ENCODE measurements around the gene HIGD1B.
A peak's percentile ranks its signal among the peaks of the same experiment; 100 is the strongest.
"Not testable (repeated sequence)": the region's sequence is repeated elsewhere in the genome, so short reads cannot be mapped to it uniquely, and the experiment has no call there.

HIGD1B gene

GRCh38 chr17:44847586-44847985 is at the start of gene HIGD1B:
HIGD1B (plus strand) TSS chr17:44847883; CDS start chr17:44848153, 270 bp downstream.
- DNase-seq, result no peak

DNA sequence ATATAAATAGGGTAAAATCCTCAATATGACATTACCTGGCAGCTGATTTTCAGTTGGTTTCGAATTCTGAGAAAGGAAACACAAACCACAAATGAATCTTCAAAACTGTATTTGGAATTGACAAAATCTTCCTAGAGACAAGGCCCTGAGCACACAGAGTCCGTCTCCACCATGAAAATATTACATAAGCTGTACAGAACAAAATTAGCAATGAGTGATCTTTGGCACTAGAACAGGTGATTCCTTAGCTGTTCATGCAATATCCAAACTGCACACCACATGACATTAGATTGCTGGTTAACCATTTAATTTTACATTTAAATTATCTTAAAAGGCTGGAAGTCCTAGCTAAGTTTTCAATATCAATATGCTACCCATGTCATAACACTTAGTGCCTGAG is 49.3 kb upstream of the HIGD1B start:
- no peak for DNase-seq

GRCh38 chr17:44801880-44802279 is 45.8 kb upstream of the HIGD1B start:
- no peak for DNase-seq

GRCh38 chr17:44804302-44805089 is 43.2 kb upstream of the HIGD1B start:
- DNase-seq, result peak; percentile 57

GRCh38 chr17:44807093-44807816 is 40.4 kb upstream of the HIGD1B start:
- no peak for DNase-seq

DNA sequence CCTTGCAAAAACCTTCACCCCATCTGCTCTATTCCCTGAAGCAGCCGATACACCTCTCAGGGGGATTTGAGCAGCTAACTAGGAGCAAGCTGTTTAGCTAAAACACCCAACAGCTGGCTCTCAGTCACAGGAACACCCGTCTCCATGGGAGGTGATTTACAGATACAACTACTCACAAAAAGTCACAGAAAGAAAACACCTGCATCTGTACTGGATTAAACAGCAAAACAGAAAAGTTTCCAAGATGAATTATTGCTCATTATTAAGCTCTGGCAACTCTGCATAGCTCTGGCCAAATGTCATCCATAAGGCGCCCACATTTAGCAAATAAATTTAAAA is 39.9 kb upstream of the HIGD1B start:
- DNase-seq, result no peak

- no peak for DNase-seq
Measured at GRCh38 chr17:44808156-44808555, 39.5 kb upstream of the HIGD1B start.

DNA sequence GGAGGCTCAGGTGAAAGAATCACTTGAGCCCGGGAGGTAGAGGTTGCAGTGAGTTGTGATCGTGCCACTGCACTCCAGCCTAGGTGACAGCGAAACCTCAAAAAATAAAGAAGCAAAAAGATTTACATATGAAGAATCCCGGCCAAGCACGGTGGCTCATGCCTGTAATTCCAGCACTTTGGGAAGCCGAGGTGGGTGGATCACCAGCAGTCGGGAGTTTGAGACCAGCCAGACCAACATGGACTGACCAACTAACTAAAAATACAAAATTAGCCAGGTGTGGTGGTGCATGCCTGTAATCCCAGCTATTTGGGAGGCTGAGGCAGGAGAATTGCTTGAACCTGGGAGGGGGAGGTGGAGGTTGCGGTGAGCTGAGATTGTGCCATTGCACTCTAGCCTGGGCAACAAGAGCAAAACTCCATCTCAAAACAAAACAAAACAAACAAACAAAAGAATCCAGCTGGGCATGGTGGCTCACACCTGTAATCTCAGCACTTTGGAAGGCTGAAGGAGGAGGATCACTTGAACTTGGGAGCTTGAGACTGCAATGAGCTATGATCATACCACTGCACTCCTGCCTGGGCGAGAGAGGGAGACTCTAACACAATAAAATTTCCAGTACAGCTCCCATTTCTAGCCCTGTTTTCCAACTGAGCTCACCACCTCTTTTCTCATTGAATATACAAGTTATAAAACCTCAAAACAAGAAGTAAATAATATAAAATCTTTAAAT is 38.9 kb upstream of the HIGD1B start:
- DNase-seq, result not testable (repeated sequence)

DNA sequence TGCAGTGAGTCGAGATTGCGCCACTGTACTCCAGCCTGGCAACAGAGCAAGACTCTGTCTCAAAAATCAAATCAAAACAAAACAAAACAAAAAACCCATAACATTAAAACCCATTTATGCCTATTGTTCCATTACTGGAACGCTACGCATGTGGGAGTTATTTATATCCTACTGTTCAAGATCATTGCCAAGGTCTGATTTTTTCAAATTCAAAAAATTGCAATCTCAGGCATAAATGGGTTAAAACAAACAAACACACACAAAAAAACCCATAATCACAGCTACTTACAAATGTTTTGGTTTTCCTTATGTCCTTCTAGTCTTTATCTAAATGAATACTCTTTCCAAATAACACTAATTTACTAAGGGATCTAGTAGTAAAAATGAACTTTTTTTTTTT is 35.4 kb upstream of the HIGD1B start:
- no peak for DNase-seq

- not testable (repeated sequence) for DNase-seq
Measured at GRCh38 chr17:44818508-44818907, 29.2 kb upstream of the HIGD1B start.

- DNase-seq, result no peak
Measured at GRCh38 chr17:44820631-44821212, 27.0 kb upstream of the HIGD1B start.

DNA sequence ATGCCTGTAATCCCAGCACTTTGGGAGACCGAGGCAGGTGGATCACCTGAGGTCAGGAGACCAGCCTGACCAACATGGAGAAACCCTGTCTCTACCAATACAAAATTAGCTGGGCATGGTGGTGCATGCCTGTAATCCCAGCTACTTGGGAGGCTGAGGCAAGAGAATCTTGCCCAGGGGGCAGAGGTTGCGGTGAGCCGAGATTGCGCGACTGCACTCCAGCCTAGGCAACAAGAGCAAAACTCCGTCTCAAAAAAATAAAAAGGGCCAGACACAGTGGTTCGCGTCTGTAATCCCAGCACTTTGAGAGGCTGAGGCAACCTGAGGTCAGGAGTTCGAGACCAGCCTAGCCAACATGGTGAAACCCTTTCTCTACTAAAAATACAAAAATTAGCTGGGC is 22.4 kb upstream of the HIGD1B start:
- DNase-seq, result not testable (repeated sequence)

GRCh38 chr17:44826123-44826790 is 21.4 kb upstream of the HIGD1B start:
- no peak for DNase-seq

GRCh38 chr17:44827863-44828262 is 19.8 kb upstream of the HIGD1B start:
- DNase-seq, result no peak

GRCh38 chr17:44828919-44829522 is 18.7 kb upstream of the HIGD1B start:
- DNase-seq, result no peak

DNA sequence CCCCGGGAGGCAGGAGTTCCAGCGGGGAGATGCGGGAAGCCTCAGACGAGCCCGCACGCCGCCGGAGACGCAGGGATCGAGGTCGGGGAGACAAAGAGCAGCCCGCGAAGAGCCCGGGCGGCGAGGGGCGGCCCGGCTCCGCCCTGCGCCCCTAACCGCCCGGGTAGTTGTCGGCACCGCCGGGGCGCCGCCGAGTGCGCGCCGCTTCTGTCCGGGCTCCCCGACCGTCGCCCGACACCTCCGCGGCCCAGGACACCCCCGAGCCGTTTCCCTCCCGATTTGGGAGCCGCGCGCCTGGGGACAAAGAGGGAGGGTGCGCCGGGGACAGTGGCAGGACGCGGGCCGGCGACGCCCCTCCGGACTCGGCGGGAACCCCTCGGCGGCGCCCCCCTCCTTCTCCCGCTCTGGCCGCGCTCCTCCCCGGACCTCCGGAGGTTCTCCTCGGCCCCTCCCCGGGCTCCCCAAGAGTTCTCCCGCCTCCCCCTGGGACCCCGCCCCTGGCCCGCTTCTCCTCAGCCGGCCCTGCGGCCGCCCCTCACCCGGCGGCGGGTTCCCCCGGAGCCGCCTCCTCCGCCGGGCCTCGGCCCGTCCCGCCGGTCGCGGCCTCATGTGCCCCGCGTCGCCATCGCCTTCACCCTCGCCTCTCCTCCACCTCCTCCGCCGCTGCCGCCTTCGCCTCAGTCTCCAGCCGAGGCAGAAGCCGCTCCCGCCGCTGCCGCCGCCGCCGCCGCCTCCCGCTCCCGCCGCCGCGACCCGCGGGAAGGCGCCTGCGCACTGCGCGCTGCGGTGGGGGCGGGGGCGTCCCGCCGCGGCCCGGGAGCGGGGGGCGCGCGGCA is 17.9 kb upstream of the HIGD1B start, which contains the start of gene GJC1:
Gene GJC1, minus strand, starts transcription at position 765 of the 836 bp plus-strand sequence. CDS start 24,470 bp downstream, outside the sequence.
- DNase-seq, result peak; percentile 67

GRCh38 chr17:44830359-44831288 is 17.1 kb upstream of the HIGD1B start:
- DNase-seq, result peak; percentile 40

DNA sequence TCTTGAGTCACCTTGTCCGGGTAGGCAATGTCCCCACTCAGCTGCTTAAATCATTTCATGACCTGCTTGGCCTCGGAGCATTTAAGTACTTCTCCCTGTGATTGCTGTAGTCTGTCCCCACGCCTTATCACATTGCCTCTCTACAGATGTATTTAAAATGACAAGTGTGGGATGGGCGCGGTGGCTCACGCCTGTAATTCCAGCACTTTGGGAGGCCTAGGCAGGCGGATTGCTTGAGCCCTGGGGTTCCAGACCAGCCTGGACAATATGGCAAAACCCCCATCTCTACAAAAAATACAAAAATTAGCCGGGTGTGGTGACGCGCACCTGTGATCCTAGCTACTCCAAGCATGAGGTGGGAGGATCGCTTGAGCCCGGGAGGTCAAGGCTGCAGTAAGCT is 16.3 kb upstream of the HIGD1B start:
- no peak for DNase-seq

- DNase-seq, result no peak
Measured at GRCh38 chr17:44832805-44833204, 14.9 kb upstream of the HIGD1B start.

- DNase-seq, result no peak
Measured at GRCh38 chr17:44837196-44837595, 10.5 kb upstream of the HIGD1B start.

Data from femur (tissue), 1 donor.